ENCODE measurements around the gene GATD1.

GATD1 gene

DNA sequence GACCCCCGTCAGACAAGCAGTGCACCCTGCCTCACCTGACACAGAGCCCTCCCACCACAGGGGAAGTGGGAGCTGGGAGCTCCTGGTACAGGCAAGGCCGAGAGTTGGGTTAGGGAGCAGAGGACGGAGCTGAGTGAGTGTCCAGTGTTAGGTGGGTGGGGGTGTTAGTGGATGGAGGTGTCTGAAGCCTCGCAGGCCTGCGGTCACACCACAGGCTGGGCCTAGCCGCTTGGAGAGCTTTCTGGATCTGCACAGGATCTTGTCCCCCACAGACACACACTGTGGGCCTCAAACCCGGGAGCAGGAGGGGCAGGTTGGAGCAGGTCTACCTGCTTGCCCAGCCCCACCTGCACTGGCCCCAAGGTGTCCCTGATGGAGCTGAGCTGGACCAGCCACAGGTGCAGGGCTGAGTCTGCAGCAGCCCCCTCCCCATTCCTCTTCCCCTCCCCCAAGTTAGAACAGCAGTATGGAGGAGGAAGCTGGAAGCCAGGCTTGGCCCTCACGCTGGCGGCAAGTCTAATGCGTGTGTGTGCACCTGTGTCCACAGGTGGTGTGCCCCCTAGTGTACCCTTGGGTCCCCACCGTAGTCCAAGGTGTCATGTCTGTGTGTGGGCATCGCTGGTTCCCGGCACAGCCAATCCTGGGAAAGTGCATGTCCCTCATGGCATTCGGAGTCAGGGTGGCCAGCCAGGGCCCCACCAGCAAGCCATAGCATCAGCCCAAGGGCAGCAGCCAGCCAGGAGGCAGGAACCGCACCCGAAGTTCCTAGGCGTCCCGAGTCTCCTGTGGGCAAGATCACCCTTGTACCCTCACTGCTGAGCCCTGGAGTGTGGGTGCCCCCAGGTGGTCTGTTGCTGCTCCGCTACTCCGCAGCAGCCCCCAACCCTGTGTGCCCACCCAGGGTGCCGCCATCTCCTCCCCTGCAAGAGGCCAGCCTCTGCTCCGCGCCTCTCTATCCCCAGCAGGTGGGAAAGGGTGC, 2.0 kb upstream of the GATD1 start:
- peaks cover 25% of the 10 kb centered on the region for H3K36me3 Mint-ChIP-seq
- peaks cover 19% of the 10 kb centered on the region for H3K4me1 Mint-ChIP-seq
- peak overlapping the region; percentile 76 for H3K4me3 Mint-ChIP-seq

GRCh38 chr11:776561-777287, 563 bp downstream of the GATD1 start:
- peak overlapping the region; percentile 76 for H3K4me3 Mint-ChIP-seq
- peak in 1 of 2 donors; percentile 72 for DNase-seq (ENCODE audit: low spot score in 2 of 2)
- H3K36me3 Mint-ChIP-seq, result peaks cover 34% of the 10 kb centered on the region
- H3K27ac Mint-ChIP-seq, result peak overlapping the region; percentile 78
- ATAC-seq, result peak; percentile 55
- peaks cover 20% of the 10 kb centered on the region for H3K4me1 Mint-ChIP-seq
- no peaks in the 10 kb centered on the region for H3K9me3 Mint-ChIP-seq

More for the DNA sequence above, 2.0 kb upstream of the GATD1 start:
- Mint-ChIP-seq H3K9me3 (no peaks in the 10 kb centered on the region), H3K27ac (no peak overlapping the region)
- ATAC-seq (no peak), DNase-seq (ENCODE audit: low spot score in 2 of 2) (no peak)

DNA sequence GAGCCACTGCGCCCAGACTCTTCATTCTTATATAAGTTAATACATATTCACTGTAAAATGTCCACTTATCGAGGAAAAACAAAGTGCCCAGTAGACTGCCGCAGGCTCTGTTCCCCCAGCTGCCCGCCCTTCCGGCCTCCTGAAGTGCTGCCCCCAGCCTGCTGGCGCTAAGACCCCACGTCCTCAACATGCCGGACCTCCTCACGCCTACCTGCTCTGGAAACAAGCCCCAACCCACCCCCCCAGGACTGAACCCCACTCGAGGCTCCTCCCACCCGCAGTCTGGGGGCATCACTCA, 1.1 kb downstream of the GATD1 start:
- peak overlapping the region; percentile 76 for H3K4me3 Mint-ChIP-seq
- ATAC-seq (no peak), DNase-seq (ENCODE audit: low spot score in 2 of 2) (no peak)
- peaks cover 20% of the 10 kb centered on the region for H3K4me1 Mint-ChIP-seq
- no peaks in the 10 kb centered on the region for H3K9me3 Mint-ChIP-seq
- H3K36me3 Mint-ChIP-seq, result peaks cover 34% of the 10 kb centered on the region
- peak overlapping the region; percentile 78 for H3K27ac Mint-ChIP-seq

GRCh38 chr11:774873-775592, 2.3 kb downstream of the GATD1 start:
- Mint-ChIP-seq H3K27ac (peak overlapping the region; percentile 78), H3K4me1 (peaks cover 20% of the 10 kb centered on the region), H3K4me3 (peak overlapping the region; percentile 76), H3K36me3 (peaks cover 40% of the 10 kb centered on the region), H3K9me3 (no peaks in the 10 kb centered on the region)
- DNase-seq (ENCODE audit: low spot score in 2 of 2), result no peak
- no peak for ATAC-seq

- peaks cover 52% of the 10 kb centered on the region for H3K36me3 Mint-ChIP-seq
- ATAC-seq (no peak), DNase-seq (ENCODE audit: low spot score in 2 of 2) (no peak)
- H3K4me3 Mint-ChIP-seq, result no peak overlapping the region
- no peaks in the 10 kb centered on the region for H3K9me3 Mint-ChIP-seq
- H3K4me1 Mint-ChIP-seq, result peaks cover 20% of the 10 kb centered on the region
- H3K27ac Mint-ChIP-seq, result no peak overlapping the region
Observed at GRCh38 chr11:773830-774229, 3.5 kb downstream of the GATD1 start.

DNA sequence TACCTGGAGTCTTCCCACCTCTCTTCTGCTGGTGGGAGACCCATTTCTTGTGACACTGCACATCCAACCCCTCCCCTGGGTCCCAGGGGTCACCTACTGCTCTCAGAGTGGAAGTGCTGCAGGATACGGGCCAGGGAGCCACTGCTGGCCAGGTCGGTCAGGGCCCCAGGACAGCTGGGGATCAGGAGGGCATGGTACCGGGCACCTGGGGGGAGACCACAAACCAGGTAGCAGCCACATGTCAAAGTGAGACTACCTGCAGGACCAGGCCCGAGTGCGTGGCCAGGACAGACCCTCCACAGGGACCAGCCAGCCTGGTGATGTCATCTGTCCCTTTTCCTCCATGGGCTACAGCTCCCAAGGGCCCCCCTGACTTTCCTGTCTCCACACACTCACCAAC, 3.9 kb downstream of the GATD1 start:
- DNase-seq (ENCODE audit: low spot score in 2 of 2) (no peak), ATAC-seq (no peak)
- Mint-ChIP-seq H3K36me3 (peaks cover 53% of the 10 kb centered on the region), H3K27ac (no peak overlapping the region), H3K9me3 (no peaks in the 10 kb centered on the region), H3K4me3 (no peak overlapping the region), H3K4me1 (peaks cover 20% of the 10 kb centered on the region)

DNA sequence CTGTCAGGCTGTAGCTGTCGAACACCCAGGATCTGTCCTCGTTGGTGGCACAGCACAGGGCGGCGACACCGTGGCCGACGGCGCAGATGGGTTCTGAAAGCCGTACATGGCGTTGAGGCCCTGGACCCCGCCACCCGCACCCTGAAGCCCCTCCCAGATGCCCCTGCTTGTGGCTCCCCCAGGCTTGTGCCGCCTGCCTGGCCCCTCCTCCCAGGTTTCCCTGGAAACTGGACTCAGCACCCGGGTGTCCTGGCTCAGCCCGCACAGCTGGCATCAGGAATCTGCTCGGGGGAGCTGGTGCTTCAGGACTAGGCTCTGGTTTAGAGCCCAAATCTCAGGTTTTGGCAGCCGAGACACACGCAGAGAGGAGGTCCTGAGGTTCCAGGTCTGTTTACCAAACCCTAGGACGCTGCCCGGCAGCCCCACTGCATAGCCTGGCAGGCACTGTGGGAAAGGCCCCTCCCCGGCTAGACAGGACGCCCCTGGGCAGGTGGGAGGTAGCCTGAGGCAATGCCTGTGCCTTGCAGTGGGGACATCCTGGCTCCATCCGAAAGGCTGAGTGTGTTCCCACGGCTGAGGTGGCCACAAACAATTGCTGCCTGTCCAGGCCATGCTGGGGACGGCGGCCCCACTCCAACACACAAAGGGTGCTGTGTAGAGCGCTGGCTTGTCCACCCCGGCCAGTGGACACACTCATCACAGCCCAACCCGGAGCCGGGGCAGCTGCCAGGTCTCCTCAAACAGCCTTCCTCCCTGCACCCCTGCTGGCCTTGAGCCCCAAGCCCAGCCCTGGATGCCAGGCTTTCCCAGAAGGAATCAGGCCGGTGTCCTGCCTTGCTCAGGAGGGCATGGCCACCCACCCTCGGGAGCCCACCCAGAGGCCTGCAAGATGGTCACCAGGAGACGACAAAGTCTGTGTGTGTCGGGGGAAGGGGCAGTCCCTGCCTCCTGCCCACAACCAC, 4.6 kb downstream of the GATD1 start:
- Mint-ChIP-seq H3K4me3 (no peak overlapping the region), H3K4me1 (peaks cover 20% of the 10 kb centered on the region), H3K36me3 (peaks cover 58% of the 10 kb centered on the region), H3K9me3 (no peaks in the 10 kb centered on the region), H3K27ac (no peak overlapping the region)
- DNase-seq (ENCODE audit: low spot score in 2 of 2), result no peak
- no peak for ATAC-seq

DNA sequence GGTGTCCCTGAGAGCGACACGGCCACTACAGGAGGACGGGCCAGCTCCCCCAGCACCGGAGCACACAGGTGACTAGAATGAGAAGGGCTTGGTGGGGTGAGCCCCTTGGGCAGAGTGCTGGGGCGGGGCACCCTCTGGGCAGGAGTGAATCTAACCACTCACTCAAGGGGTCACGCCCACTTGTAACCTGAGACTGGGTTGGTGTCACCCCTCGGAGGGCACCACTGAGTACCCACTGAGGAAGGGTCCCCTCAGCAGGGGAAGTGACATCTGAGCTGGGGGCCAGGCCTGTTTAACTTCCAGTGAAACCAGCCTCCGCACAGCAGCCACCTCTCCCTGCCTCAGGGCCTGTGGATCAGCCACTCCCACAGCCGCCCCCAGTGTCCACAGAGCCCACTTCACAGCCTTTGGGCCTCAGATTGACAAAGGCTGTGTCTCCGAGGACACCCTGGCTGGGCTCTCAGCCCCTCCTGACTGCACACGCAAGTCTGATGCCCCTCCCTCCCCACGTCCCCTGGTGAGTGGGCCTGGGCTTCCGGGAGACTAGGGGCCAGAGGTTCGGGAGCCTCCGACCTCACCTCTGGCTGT, 5.6 kb downstream of the GATD1 start:
- Mint-ChIP-seq H3K4me3 (no peak overlapping the region), H3K36me3 (peaks cover 67% of the 10 kb centered on the region), H3K9me3 (no peaks in the 10 kb centered on the region), H3K27ac (no peak overlapping the region), H3K4me1 (peaks cover 22% of the 10 kb centered on the region)
- ATAC-seq (no peak), DNase-seq (ENCODE audit: low spot score in 2 of 2) (no peak)

- DNase-seq (ENCODE audit: low spot score in 2 of 2) (no peak), ATAC-seq (no peak)
- H3K4me1 Mint-ChIP-seq, result peaks cover 25% of the 10 kb centered on the region
- no peaks in the 10 kb centered on the region for H3K9me3 Mint-ChIP-seq
- no peak overlapping the region for H3K4me3 Mint-ChIP-seq
- H3K36me3 Mint-ChIP-seq, result peaks cover 69% of the 10 kb centered on the region
- no peak overlapping the region for H3K27ac Mint-ChIP-seq
Observed at GRCh38 chr11:770642-771616, 6.4 kb downstream of the GATD1 start.

GRCh38 chr11:769887-770641, 7.2 kb downstream of the GATD1 start:
- Mint-ChIP-seq H3K36me3 (peaks cover 70% of the 10 kb centered on the region), H3K4me3 (no peak overlapping the region), H3K9me3 (no peaks in the 10 kb centered on the region), H3K4me1 (peaks cover 18% of the 10 kb centered on the region), H3K27ac (no peak overlapping the region)
- DNase-seq (ENCODE audit: low spot score in 2 of 2) (no peak), ATAC-seq (no peak)

DNA sequence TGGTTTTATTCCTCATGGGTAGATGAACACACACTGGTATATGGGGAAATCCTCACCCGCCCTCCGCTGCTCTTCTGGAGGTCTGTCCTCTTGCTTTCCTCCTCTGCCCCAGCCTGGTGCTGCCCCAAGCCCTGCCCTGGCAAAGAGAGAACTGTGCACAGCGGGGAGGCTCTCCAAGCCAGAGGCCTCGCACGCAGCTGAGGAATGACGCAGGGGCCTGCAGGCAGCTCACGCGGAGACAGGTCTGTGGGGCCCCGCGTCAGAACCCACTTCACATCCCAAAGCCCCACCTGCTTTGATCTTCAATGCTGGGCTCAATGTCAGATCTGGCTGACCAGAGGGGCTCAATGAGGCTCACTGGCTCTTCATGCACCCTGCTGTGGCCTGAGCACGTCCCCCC, 10.0 kb downstream of the GATD1 start:
- no peak for ATAC-seq
- Mint-ChIP-seq H3K4me1 (peaks cover 12% of the 10 kb centered on the region), H3K27ac (no peak overlapping the region), H3K36me3 (peaks cover 83% of the 10 kb centered on the region), H3K4me3 (no peak overlapping the region), H3K9me3 (no peaks in the 10 kb centered on the region)
- DNase-seq (ENCODE audit: low spot score in 2 of 2), result no peak

DNA sequence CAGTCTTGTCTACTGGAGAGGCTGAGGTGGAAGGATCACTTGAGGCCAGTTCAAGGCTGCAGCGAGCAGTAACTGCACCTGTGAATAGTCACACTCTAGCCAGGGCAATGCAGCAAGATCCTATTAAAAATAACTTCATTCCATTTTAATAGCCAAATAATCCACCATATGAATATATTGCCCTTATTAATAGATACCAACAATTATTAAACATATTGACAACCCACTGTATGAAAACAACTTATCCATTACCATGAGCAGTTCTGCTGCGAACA, 10.4 kb downstream of the GATD1 start:
- Mint-ChIP-seq H3K27ac (peak overlapping the region; percentile 29), H3K36me3 (peaks cover 87% of the 10 kb centered on the region), H3K4me3 (no peak overlapping the region), H3K9me3 (no peaks in the 10 kb centered on the region), H3K4me1 (peaks cover 12% of the 10 kb centered on the region)
- ATAC-seq, result no peak
- DNase-seq (ENCODE audit: low spot score in 2 of 2), result no peak

Measured in stimulated activated effector memory CD8-positive, alpha-beta T cell treated with anti-CD3 and anti-CD28 coated beads, Interleukin-12 subunit alpha, Interleukin-12 subunit beta, amount 100 ng/mL, for 72 hours (primary cell).